ENCODE results near the gene METTL15. TPM values are rescaled to one million over a fixed set of nuclear protein-coding genes. Genes with fewer than 3 reads are reported as not detected.

METTL15 gene
- total RNA-seq, 1 experiment from 2014 or later, result 9.1 TPM

DNA sequence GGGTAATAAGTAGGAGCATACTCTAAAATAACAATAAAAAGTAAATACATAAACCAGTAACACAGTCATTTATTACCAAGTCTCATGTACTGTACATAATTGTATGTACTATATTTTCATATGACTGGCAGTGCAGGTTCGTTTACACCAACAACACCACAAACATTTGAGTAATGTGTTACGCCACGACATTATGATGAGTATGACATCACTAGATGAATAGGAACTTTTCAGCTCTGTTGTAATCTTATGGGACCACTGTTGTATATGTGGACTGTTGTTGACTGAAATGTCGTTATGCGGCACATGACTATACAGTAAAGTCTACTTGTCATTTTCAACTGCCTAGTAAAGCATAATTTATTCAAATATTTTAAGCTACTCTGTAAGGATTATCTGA is 18.8 kb upstream of the METTL15 start:
- H3K4me1 Mint-ChIP-seq, result peaks cover 0 to 2% of the 10 kb centered on the region in 2 experiments; a peak in 1 of 4 replicates
- H2BK20ac ChIP-seq (ENCODE audit: low read depth, low read length, poor library complexity, severe bottlenecking), result no peak overlapping the region
- no peaks in the 10 kb centered on the region for H3K9me3 Mint-ChIP-seq
- H2BK12ac ChIP-seq (ENCODE audit: insufficient read length, low read depth, low read length), result no peak overlapping the region
- no peak overlapping the region for H2BK5ac ChIP-seq (ENCODE audit: insufficient read length, low read length)
- no peak overlapping the region for H4K8ac ChIP-seq (replicated peaks; ENCODE audit: insufficient read length, low read depth, low read length)
- peaks cover 0 to 38% (median 27%) of the 10 kb centered on the region in 3 experiments; a peak in 6 of 7 replicates for H3K36me3 Mint-ChIP-seq (ENCODE audit: insufficient read depth in 1 of 3, low read depth in 3 of 3)
- DNase-seq, result no peak
- no peak overlapping the region for H4K5ac ChIP-seq (ENCODE audit: insufficient read length, low read depth, low read length)
- no peak overlapping the region for H3K4me2 ChIP-seq (ENCODE audit: insufficient read depth, insufficient read length, low read length)
- H3K56ac ChIP-seq (ENCODE audit: insufficient read length, low read depth, low read length), result no peak overlapping the region
- no peak overlapping the region for H2BK15ac ChIP-seq (ENCODE audit: low read depth, low read length)
- H3K4me1 ChIP-seq (ENCODE audit: insufficient read depth, low read length), result no peaks in the 10 kb centered on the region
- no peaks in the 10 kb centered on the region for H3K9me3 ChIP-seq (ENCODE audit: control insufficient read depth, low read depth, low read length)
- H3T11ph ChIP-seq (ENCODE audit: low read length), result no peak overlapping the region
- no peak overlapping the region for H3K27ac Mint-ChIP-seq
- no peaks in the 10 kb centered on the region for H3K27me3 Mint-ChIP-seq (ENCODE audit: low read depth)
- no CpG with 5 or more reads among the region's 5 CpGs for WGBS (ENCODE audit: extremely low coverage, insufficient read length, low lambda C conversion rate)
- H3K18ac ChIP-seq (ENCODE audit: insufficient read length, low read depth, low read length), result no peak overlapping the region
- H4K20me1 ChIP-seq (ENCODE audit: control insufficient read depth, insufficient read depth, insufficient read length), result no peaks in the 10 kb centered on the region
- no peak overlapping the region for H2AFZ ChIP-seq (ENCODE audit: low read length)
- H2BK120ac ChIP-seq (ENCODE audit: low read depth, low read length, poor library complexity, severe bottlenecking), result no peak overlapping the region
- TF ChIP-seq CTCF (conservative IDR thresholded peaks at IDR 0.05), result no peak
- H3K23ac ChIP-seq (ENCODE audit: insufficient read length, low read depth, low read length), result no peak overlapping the region
- H2AK5ac ChIP-seq (ENCODE audit: insufficient read length, low read length), result no peak overlapping the region
- no peak overlapping the region for H3K4ac ChIP-seq (ENCODE audit: low read depth, low read length)
- no peaks in the 10 kb centered on the region for H3K79me1 ChIP-seq (ENCODE audit: insufficient read depth, low read depth, low read length, poor library complexity, severe bottlenecking)
- H3K9ac ChIP-seq (ENCODE audit: extremely low read depth, insufficient read length, low read length), result no peak overlapping the region
- H3K4me3 Mint-ChIP-seq, result no peak overlapping the region
- no peak overlapping the region for H3K27ac ChIP-seq (ENCODE audit: insufficient read length, low read depth, low read length)
- H3K14ac ChIP-seq (ENCODE audit: insufficient read depth, low read length), result no peak overlapping the region
- H3K27me3 ChIP-seq (ENCODE audit: insufficient read depth, low read length), result no peaks in the 10 kb centered on the region
- no peaks in the 10 kb centered on the region for H3K79me2 ChIP-seq (ENCODE audit: insufficient read depth, low read length)
- no peaks in the 10 kb centered on the region for H3K23me2 ChIP-seq (ENCODE audit: insufficient read length, low read depth, low read length, poor library complexity, severe bottlenecking)
- no peak overlapping the region for H4K91ac ChIP-seq (ENCODE audit: insufficient read length, low read depth, low read length)
